HG03457 (cell line): ENCODE measurements around the gene SWAP70.

Source experiments
- ATAC-seq: cut with Tn5 transposase; IDR thresholded peaks from one replicate; pipeline ENCODE4 v1.9.1; 2021; ENCODE audit warnings: moderate number of reproducible peaks; ENCODE audit not compliant: unreplicated experiment

Gene SWAP70

GRCh38 chr11:9747229-9747628 lies 83.4 kb downstream of the SWAP70 start:
- no peak for ATAC-seq

GRCh38 chr11:9747828-9748227 lies 84.0 kb downstream of the SWAP70 start:
- no peak for ATAC-seq

DNA sequence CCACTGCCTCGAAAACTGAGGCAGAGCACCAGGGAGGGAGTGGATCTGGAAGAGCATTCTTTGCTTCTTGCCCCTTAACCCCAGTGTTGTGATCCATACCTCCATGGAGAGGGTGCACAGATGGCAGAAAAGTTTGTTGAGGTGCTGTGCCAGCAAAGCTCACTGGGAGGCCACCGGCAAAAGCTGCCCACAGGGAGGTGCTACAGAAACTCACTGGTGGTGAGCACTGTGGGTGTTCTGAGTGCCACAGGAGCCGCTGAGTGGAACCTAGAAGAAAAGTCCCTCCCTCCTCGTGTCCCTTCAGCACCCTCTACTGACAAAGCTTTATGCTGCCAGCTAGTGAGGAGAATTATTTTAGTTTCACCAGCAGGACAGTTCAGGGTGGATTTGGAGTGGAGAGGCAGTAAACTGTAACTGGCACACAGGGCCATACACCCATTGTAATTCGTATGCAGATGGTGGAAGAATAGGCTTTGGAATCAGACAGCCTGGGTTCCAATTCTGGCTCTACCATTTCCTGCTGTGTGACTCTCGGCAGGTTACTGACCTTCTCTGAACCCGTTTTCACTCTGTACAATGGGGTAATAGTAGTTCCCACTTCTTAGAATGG lies 84.6 kb downstream of the SWAP70 start:
- no peak for ATAC-seq

DNA sequence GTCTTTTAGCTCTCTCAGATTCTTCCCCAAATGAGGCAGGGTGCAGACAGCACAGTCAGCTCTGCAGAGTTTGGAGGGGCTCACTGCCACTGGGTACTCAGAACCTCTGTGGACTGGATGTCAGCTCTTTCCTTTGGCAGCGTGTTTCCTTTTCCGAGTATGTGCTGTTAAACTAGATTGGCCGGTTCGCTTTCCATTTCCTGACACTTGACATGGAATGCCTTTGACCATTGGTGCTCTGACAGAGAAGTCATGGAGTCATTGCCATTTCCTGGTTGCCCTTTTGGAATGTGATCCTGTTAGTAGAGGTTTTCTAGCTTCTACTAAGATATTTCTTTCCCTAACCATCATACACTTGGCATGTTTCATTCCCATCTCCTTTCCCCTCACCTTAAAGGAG lies 86.7 kb downstream of the SWAP70 start:
- no peak for ATAC-seq

GRCh38 chr11:9752091-9752490 lies 88.2 kb downstream of the SWAP70 start:
- ATAC-seq: no peak

- no peak for ATAC-seq
Measured at GRCh38 chr11:9753021-9753420, 89.1 kb downstream of the SWAP70 start.

GRCh38 chr11:9754010-9754471 lies 90.2 kb downstream of the SWAP70 start:
- no peak for ATAC-seq

GRCh38 chr11:9755561-9756185 lies 91.8 kb downstream of the SWAP70 start:
- no peak for ATAC-seq

GRCh38 chr11:9756461-9756860 lies 92.6 kb downstream of the SWAP70 start:
- no peak for ATAC-seq

GRCh38 chr11:9756878-9757277 lies 93.0 kb downstream of the SWAP70 start:
- no peak for ATAC-seq

DNA sequence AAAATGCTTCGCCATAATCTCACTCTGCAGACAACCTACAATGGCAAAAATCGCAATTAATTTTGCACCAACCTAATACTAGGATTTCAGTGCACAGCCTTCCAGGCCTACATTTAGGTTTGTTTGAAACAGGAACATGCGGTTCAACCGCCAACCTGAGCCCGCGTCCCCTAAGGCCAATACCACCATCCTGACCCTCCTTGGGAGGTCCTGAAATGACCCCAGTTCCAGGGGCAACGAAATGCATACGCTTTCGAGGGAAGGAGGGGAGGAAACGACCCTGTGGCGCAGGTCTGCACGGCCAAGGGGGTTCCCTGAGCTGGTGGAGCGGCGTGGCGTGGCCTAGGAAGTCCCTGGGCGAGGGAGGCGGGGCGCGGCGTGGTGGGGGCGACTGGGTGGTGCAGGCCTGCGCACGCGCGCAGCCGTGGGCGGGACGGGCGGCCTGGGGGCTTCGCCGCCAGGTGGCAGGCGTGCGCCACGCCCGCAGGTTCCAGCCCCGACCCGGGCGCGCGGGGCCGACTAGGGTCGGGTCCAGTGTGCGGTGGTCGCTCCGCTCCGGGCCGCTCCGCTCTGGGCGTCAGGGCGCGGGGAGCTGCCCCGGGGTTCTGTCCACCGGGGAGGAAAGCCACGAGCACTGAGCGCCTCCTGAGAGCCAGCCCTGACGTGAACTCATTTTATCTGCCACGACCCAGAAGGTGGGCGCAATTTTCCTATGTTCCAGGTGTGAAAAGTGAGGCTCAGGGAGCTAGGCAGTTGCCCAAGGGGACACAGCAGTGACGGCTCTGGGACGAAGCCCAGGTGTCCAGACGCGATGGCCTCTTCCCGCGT lies 94.1 kb downstream of the SWAP70 start:
- peak; percentile 49 for ATAC-seq

GRCh38 chr11:9758637-9759518 lies 95.0 kb downstream of the SWAP70 start:
- ATAC-seq: peak; percentile 15

GRCh38 chr11:9759519-9760192 lies 95.8 kb downstream of the SWAP70 start:
- peak; percentile 38 for ATAC-seq

- ATAC-seq: no peak
Measured at GRCh38 chr11:9760193-9760575, 96.3 kb downstream of the SWAP70 start.

DNA sequence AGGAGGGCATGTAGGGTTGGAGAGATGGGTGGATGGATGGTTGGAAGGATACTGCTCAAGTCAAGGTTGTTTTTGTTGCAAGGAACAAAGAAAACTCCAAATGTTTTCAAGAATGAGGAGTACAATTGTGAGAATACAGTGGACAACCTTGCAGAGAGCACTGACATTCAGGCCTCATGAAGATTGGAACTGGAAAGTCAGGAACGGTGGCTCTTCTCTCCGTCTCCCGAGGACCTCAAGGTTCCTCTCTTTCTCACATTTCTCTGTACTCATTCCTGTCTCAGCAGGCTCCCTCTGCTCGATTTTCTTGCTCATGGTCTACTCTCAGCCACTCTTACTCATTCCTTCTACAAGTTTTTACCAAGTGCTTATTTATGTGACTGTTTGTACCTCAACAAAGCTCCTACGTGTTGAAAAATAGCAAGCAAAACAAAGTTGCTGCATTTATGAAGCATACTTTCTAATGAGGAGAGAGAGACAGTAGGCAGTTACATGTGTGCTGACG lies 97.6 kb downstream of the SWAP70 start:
- ATAC-seq: no peak

DNA sequence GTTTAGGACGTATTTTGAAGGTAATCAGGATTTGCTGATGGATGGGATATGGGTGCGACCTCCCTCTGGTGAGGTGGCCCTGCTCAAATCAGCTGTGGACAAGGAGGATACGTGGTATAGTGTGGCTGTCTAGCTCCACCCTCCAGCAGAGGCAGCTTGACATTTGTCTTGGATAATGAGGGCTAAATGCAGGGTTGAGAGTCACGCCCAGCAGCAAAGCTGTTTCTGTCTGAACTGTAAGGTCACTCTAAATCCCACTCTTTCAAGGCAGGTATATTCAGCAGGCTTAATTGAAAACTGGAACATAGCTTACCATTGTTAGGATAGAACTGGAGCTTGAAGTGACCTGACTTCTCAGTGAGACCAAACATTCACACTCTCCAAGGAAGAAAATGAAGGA lies 98.7 kb downstream of the SWAP70 start:
- no peak for ATAC-seq

DNA sequence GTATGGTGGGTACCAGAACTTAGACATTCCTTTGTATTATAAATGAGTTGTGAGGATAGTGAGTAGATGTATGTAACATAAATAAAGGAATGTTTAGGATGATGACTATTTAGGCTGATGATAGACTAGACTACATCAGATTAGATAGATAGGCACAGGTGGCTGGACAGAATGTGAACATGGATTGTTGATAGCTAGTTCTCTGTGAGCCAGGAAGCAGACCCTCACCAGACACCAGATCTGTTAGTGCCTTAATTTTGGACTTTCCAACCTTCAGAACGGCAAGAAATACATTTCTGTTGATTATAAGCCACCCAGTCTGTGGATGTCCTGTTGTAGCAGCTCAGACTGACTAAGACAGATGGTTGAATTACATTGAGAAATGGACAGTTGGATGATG lies 99.4 kb downstream of the SWAP70 start:
- ATAC-seq: no peak

DNA sequence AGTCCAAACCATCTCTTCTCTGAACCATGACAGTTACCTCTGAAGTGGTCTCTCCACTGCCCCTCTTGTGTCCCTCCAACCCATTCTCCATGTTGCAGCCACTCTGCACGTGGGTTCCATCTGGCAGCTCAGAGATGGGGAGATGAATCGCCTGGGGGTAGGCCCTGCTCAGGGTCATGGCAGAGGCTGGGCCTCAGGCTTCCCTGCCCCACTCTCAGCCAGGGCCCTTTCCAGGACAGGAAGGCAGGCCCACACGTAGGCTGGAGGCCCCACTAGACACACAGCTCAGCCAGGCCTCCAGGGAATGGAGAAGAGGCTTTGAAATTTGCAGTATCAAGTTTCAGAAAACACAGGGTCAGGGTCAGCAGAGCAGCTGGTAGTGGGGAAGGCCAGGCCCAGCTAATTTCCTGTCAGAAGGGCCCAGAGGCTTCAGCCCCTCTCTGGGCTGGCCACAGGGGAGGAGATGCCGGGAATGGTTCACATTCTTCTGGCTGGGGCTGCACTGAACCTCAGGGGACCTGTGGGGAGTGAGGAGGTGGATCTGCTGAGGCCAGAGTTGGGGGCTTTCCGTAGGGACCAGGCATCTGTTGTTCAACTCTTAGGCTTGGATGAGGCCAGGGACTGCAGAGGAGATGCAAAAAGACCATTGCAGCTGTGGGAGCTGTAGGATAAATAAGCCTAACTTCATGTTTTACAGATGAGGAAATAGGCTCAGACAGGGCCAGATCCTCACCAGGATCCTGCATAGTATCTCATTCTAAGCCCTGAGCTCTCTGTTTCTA lies 101.6 kb downstream of the SWAP70 start:
- no peak for ATAC-seq

- no peak for ATAC-seq
Measured at GRCh38 chr11:9769621-9770020, 105.7 kb downstream of the SWAP70 start.
